ENCODE data around the gene ABI3BP. TPM values are rescaled to one million over a fixed set of nuclear protein-coding genes. Genes with fewer than 3 reads are reported as not detected.

Gene ABI3BP
- total RNA-seq, 1 donor from 2014 or later: 23.6 TPM

GRCh38 chr3:100720426-100720825 is 272.8 kb downstream of the ABI3BP start:
- H3K36me3 ChIP-seq: peaks cover 67% of the 10 kb centered on the region
- TF ChIP-seq, protein P1, sequence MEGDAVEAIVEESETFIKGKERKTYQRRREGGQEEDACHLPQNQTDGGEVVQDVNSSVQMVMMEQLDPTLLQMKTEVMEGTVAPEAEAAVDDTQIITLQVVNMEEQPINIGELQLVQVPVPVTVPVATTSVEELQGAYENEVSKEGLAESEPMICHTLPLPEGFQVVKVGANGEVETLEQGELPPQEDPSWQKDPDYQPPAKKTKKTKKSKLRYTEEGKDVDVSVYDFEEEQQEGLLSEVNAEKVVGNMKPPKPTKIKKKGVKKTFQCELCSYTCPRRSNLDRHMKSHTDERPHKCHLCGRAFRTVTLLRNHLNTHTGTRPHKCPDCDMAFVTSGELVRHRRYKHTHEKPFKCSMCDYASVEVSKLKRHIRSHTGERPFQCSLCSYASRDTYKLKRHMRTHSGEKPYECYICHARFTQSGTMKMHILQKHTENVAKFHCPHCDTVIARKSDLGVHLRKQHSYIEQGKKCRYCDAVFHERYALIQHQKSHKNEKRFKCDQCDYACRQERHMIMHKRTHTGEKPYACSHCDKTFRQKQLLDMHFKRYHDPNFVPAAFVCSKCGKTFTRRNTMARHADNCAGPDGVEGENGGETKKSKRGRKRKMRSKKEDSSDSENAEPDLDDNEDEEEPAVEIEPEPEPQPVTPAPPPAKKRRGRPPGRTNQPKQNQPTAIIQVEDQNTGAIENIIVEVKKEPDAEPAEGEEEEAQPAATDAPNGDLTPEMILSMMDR (IDR thresholded peaks at IDR 0.05; ENCODE audit: borderline replicate concordance): no peak
- H3K27ac ChIP-seq (replicated peaks): no peak overlapping the region
- no peak for DNase-seq
- peaks cover 46% of the 10 kb centered on the region for H3K4me1 ChIP-seq
- no peaks in the 10 kb centered on the region for H3K27me3 ChIP-seq (ENCODE audit: low read depth)
- no peak overlapping the region for H3K4me3 ChIP-seq
- intact Hi-C loops (cut with micrococcal nuclease): no loop called here
- no peaks in the 10 kb centered on the region for H3K9me3 ChIP-seq (replicated peaks)

GRCh38 chr3:100719136-100719535 is 274.1 kb downstream of the ABI3BP start:
- peaks cover 68% of the 10 kb centered on the region for H3K36me3 ChIP-seq
- H3K4me3 ChIP-seq: no peak overlapping the region
- no peaks in the 10 kb centered on the region for H3K27me3 ChIP-seq (ENCODE audit: low read depth)
- TF ChIP-seq, protein P1 (IDR thresholded peaks at IDR 0.05; ENCODE audit: borderline replicate concordance): no peak
- H3K9me3 ChIP-seq (replicated peaks): no peaks in the 10 kb centered on the region
- H3K4me1 ChIP-seq: peaks cover 59% of the 10 kb centered on the region
- no peak for DNase-seq
- H3K27ac ChIP-seq (replicated peaks): no peak overlapping the region
- intact Hi-C loops (cut with micrococcal nuclease): no loop called here

- intact Hi-C loops (cut with micrococcal nuclease): no loop called here
Observed at GRCh38 chr3:100717637-100718487, 275.4 kb downstream of the ABI3BP start.

DNA sequence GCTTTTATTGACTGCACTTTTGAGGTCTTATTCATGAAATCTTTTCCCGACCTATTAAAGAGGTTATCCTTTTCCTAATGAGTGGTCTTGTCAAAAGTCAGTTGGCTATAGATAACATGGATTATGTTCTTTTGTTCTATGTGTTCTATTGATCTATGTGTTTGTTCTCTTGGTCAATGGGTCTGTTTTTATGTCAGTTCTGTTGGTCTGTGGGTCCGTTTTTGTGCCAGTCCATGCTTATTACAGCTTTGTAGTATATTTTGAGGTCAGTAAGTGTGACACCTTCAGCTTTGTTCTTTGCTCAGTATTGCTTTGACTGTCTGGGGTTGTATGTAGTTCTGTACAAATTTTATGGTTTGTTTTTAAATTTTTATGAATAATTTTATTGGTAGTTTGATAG is 276.2 kb downstream of the ABI3BP start:
- Histone ChIP-seq H3K36me3 (peaks cover 63% of the 10 kb centered on the region), H3K4me3 (no peak overlapping the region), H3K27me3 (ENCODE audit: low read depth) (no peaks in the 10 kb centered on the region), H3K27ac (replicated peaks) (no peak overlapping the region), H3K4me1 (peaks cover 79% of the 10 kb centered on the region), H3K9me3 (replicated peaks) (no peaks in the 10 kb centered on the region)
- intact Hi-C loops (cut with micrococcal nuclease): no loop called here
- TF ChIP-seq, protein P1 (IDR thresholded peaks at IDR 0.05; ENCODE audit: borderline replicate concordance): no peak
- no peak for DNase-seq

More at GRCh38 chr3:100717637-100718487, 275.4 kb downstream of the ABI3BP start:
- Histone ChIP-seq H3K4me1 (peaks cover 71% of the 10 kb centered on the region), H3K27ac (replicated peaks) (no peak overlapping the region), H3K36me3 (peaks cover 71% of the 10 kb centered on the region), H3K4me3 (no peak overlapping the region), H3K27me3 (ENCODE audit: low read depth) (no peaks in the 10 kb centered on the region), H3K9me3 (replicated peaks) (no peaks in the 10 kb centered on the region)
- DNase-seq: no peak
- TF ChIP-seq, protein P1 (IDR thresholded peaks at IDR 0.05; ENCODE audit: borderline replicate concordance): no peak

- intact Hi-C loops (cut with micrococcal nuclease): no loop called here
- Histone ChIP-seq H3K27me3 (ENCODE audit: low read depth) (no peaks in the 10 kb centered on the region), H3K4me3 (no peak overlapping the region), H3K9me3 (replicated peaks) (no peaks in the 10 kb centered on the region), H3K36me3 (peaks cover 44% of the 10 kb centered on the region), H3K27ac (replicated peaks) (peak overlapping the region; percentile 1), H3K4me1 (peaks cover 94% of the 10 kb centered on the region)
- TF ChIP-seq, protein P1 (IDR thresholded peaks at IDR 0.05; ENCODE audit: borderline replicate concordance): no peak
- DNase-seq: no peak
Observed at GRCh38 chr3:100715176-100715575, 278.0 kb downstream of the ABI3BP start.
